HL-60 (cell line): ENCODE measurements around the gene IKBKE.

Source experiments
- CTCF ChIP-seq: IDR thresholded peaks from one replicate; pipeline ENCODE4 v1.5.1; 2011; ENCODE audit warnings: low read length, control low read depth, inconsistent platforms; ENCODE audit not compliant: insufficient read depth
- REST ChIP-seq: IDR thresholded peaks from 2 replicates; pipeline ENCODE4 v1.6.1; 2012; ENCODE audit warnings: low read depth; ENCODE audit not compliant: insufficient replicate concordance

- TF ChIP-seq REST = no peak
- no peak for TF ChIP-seq CTCF
Observed at GRCh38 chr1:206507284-206508129, 37.2 kb downstream of the IKBKE start, which contains the start of gene RASSF5.
